Measurements from ENCODE around the gene SMYD5. TPM values are rescaled to one million over a fixed set of nuclear protein-coding genes. Genes with fewer than 3 reads are reported as not detected.

SMYD5 gene
- total and polyA plus RNA-seq, 9 of the 15 experiments (the other 6 are each of a cell fraction or from before 2014, with no cell fraction given): 11.4 to 56.8 (median 32.0) TPM

GRCh38 chr2:73214120-73215035 lies at the start of gene SMYD5 (continued):
- TF ChIP-seq MYC (IDR thresholded peaks at IDR 0.05; ENCODE audit: low read depth, low read length) (peak; percentile 97), MYC (CRISPR knock-in tag; IDR thresholded peaks at IDR 0.05; ENCODE audit: borderline replicate concordance, low read depth) (peak; percentile 95; the same call in 1 of the 2 replicates), EZH2 (IDR thresholded peaks at IDR 0.05; ENCODE audit: borderline replicate concordance, low read depth, low read length) (no peak), U2AF1 (optimal IDR thresholded peaks at IDR 0.05; ENCODE audit: low read depth, low read length) (peak; percentile 80), PCBP1 (IDR thresholded peaks at IDR 0.05; ENCODE audit: low read depth, low read length, poor library complexity, severe bottlenecking) (no peak), POLR2A (conservative IDR thresholded peaks at IDR 0.05) (peak; percentile 84), TARDBP (IDR thresholded peaks at IDR 0.05) (peak; percentile 21; the same call in 1 of the 2 replicates), NR2C2 (CRISPR knock-in tag; IDR thresholded peaks at IDR 0.05) (peak; percentile 98), NR2C2 (tag; IDR thresholded peaks at IDR 0.05) (peak; percentile 100), KLF1 (tag; IDR thresholded peaks at IDR 0.05) (peak; percentile 79; the same call in 1 of the 2 replicates), ZBTB17 (CRISPR knock-in tag; IDR thresholded peaks at IDR 0.05) (no peak), BHLHE40 (IDR thresholded peaks at IDR 0.05; ENCODE audit: low read length) (peak; percentile 53; the same call in 1 of the 2 replicates), MAFG (tag; conservative IDR thresholded peaks at IDR 0.05) (no peak), HCFC1 (IDR thresholded peaks at IDR 0.05; ENCODE audit: low read depth, low read length) (peak; percentile 76), RAD21 (CRISPR knock-in tag; conservative IDR thresholded peaks at IDR 0.05 in 1 of 2, IDR thresholded peaks at IDR 0.05 in 1 of 2) (no peak), ZNF217 (CRISPR knock-in tag; IDR thresholded peaks at IDR 0.05) (no peak), ZNF561 (CRISPR knock-in tag; conservative IDR thresholded peaks at IDR 0.05) (no peak), ZBTB7A (IDR thresholded peaks at IDR 0.05; ENCODE audit: borderline replicate concordance, control insufficient read depth, low read depth, low read length) (0 out of 2 replicates have a peak, but pooled peaks have one; percentile 62), ZFP36 (IDR thresholded peaks at IDR 0.05; ENCODE audit: low read depth, low read length, partially characterized antibody) (no peak), TAF1 (IDR thresholded peaks at IDR 0.05; ENCODE audit: control insufficient read depth, extremely low read depth, insufficient read depth, low read length, severe bottlenecking) (peak; percentile 72), ZNF24 (IDR thresholded peaks at IDR 0.05) (no peak), SRSF3 (IDR thresholded peaks at IDR 0.05; ENCODE audit: insufficient read depth, low read length) (no peak)

Measured in K562 (cell line).